GM19099 (cell line): ENCODE results near the gene PRRC2B.

ENCODE experiments used
- POLR2A ChIP-seq: IDR thresholded peaks from 3 replicates; pipeline ENCODE4 v1.6.1; 2011; ENCODE audit warnings: low read depth; ENCODE audit not compliant: insufficient read length; ENCODE audit errors: extremely low read depth

PRRC2B gene

DNA sequence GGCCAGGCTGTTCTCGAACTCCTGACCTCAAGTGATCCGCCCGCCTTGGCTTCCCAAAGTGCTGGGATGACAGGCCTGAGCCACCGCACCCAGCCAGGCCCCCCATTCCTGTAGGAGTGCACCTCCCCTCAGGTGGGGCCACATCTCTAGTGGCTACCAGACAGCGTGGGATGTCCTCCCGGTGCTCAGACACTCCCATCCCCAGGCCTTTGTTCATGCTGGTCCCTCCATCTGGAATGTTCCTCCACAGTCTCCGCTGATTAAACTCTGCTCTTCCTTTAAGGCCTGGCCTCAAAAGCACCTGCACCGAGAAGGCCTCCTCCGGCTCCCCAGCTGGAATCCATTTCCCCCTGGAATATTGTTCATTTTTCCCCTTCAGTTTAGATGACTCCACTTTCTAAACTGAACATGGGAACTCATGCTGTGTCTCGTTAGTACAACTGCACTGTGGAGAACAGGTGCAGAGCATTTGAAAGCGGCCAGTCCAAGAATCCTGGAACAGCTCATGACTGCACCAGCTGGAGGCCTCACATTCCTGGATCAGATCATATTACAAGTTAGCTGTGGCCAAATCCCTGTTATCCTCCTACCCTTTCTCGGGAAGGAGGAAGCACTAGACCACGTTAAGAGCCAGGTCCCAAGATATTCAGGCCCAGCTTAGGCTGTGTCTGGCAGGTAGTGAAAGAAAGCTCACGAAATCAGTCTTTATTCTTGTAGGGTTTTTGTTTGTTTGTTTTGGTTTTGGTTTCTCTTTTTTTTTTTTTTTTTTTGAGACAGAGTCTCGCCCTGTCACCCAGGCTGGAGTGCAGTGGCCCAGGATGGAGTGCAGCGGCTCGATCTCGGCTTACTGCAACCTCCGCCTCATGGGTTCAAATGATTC, 10.8 kb upstream of the PRRC2B start:
- TF ChIP-seq POLR2A = no peak

DNA sequence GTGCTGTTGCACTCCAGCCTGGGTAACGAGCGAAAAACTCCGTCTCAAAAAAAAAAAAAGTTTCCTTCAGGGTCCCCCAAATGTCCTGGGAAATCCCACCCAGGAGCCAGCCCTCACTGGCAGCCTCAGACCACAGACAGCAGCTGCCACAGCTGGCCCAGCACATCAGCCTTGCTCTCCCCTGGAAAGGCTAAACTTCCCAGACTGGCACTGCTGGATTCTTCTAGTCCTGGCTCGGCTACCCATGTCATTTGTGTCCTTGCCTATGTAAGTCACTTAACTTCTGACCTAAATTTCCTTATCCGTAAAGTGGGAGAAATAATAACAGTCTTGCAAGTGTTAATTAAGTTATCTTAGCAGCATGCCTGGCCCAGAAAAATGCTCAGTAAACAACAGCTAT, 8.6 kb upstream of the PRRC2B start:
- TF ChIP-seq POLR2A = no peak

DNA sequence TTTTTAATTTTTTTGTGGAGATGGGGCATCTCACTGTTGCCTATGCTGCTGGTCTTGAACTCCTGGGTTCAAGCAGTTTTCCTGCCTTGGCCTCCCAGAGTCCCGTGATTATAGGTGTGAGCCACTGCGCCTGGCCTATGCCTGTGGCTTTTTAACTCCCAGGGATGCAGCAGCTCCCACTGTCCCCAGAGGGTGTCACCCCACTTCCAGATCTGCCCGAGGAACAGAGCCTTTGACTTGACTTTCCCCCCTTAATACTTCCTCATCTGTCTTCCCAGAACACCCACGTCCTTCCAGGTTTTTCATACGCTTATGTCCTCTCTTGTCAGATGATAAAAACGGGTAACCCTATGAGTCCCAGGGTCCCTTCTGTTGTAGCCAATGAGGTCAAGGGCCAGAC, 7.6 kb upstream of the PRRC2B start:
- no peak for TF ChIP-seq POLR2A

DNA sequence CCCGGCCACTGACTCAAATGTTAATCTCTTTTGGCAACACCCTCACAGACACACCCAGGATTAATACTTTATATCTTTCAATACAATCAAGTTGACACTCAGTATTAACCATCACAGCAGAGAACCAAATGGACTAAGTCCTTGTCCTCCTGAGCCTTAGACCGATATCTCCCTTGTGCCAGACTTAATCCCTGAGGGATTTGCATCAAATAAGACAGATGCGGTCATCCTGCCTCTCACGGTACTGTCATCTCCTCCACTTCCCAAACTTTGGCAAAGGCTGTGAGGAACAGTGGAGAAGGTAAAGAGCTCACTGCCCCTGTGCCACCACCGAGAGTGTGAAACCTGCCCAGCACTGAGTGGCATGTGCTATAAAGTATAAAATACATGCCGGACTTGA, 6.5 kb upstream of the PRRC2B start:
- TF ChIP-seq POLR2A = no peak

DNA sequence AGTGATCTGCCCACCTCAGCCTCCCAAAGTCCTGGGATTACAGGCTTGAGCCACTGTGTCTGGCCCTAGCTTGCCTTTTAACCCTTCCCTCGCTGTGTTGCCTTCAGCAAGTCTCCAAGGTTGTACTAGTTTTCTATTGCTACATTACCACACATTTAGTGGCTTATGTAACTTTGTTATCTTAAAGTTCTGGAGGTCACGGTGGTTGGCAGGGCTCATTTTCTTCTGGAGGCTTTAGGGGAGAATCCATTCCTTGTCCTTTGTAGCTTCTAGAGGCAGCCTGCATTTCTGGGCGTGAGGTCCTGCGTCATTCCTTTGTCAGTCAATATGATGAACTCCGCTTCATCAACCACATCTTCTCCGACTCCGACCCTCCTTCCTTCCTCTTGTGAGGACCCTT, 2.9 kb upstream of the PRRC2B start:
- no peak for TF ChIP-seq POLR2A

DNA sequence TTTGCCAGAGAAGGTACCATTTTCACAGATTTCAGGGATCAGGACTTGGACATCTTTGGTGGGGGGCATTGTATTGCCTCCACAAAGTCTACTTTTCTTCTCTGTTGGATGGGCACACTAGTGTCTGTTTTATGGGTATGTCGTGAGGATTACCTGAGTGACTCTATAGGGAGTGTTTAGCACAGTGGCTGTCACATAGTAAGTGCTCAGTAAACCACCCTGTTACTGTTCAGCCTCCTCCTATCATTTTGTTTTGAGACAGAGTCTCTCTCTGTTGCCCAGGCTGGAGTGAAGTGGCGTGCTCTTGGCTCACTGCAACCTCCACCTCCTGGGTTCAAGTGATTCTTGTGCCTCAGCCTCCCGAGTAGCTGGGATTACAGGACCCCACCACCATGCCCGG, 2.4 kb upstream of the PRRC2B start:
- no peak for TF ChIP-seq POLR2A

DNA sequence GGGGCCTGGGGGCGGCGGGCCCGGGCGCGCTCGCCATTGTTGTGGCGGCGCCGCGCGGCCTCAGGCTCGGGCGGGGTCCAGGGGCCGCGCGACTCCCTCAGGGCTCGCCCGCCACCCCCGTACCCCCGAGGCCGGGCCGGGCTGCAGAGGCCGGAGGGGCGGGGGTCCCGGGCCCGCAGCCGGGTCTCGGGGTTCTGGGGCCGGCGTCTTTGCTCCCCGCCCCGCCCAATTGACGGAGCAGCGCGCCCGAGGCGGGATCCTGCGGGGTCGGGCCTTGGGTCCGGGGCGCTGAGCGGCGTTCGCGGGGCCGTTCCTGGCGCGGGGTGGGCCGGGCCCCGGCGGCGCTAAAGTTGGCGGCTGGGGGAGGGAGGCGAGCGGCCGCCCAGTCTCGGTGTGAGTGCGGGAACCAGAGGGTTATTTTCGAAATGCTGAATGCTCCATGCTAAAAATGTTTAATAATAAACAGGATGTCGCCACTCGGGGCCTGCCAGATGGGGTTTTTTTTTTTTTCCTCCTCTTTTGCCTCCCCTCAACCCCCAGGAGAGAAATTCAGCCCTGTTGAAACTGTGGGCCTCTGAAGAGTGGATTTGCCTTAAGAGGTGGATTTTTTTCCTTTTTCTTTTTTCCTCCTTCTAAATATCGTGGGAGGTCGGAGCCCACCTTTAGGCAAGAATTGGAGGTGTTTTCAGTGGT, 724 bp downstream of the PRRC2B start:
- no peak for TF ChIP-seq POLR2A

DNA sequence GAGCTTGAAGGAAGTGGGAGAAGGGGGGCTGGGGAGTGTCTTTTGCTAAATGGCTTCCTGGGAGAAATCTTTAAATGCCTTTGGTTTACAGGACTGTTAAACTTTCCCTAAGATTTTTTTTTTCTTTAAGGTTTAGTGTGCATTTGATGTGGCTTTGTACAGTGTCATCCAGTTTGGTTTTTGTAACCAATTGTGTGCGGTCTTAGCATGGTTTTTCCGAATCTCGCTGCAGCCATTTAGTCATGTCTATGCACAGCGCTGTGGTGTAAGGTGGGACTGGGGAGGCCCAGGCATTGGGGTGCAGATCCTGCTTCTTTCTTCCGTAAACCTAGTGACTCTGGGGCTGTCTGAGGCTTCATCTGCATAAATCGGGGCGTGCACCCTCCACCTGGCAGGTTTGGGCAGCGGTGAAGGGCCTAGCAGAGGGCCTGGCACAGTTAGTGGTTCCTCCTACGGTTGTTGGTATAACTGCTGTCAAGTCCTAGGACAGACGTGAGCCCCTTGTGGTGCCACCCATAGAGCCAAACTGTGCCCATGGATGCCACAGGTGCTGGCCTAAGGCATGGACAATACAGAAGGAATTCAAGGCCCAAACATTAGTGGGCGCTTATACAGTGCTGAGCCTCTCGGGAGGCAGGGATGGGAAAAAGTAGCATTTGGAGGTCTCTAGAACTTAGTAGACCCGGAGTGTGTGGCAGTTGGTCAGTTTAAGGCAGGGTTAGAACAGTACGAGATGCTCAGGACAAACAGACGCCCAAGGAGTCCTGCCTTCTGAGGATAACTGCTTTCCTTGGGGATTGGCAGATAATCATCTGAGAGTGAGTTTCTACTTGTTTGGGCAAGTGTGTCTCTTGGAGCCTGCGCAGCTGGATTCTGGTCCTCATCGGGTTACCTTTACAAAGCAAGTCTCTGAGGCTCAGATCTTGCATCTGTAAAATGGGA, 1.5 kb downstream of the PRRC2B start:
- TF ChIP-seq POLR2A = peak; percentile 45

DNA sequence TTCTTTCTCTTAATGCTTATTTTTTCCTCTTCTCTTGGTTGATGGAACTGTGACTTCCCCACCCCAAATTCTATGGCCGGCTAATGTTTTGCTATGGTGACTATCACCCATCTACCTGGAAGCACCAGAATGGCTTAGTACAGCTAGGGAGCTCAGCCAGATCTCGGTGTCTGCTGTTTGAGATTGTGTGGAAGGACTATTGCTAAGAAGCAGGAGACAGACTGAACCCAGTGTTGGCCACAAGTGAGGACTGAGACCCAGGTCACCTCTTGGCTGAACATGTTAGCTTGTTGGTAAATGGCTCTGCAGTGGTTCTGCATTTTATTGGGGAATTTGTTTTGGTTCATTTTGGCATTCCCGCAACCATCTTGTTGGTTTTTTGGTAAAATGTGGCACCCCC, 2.7 kb downstream of the PRRC2B start:
- no peak for TF ChIP-seq POLR2A

DNA sequence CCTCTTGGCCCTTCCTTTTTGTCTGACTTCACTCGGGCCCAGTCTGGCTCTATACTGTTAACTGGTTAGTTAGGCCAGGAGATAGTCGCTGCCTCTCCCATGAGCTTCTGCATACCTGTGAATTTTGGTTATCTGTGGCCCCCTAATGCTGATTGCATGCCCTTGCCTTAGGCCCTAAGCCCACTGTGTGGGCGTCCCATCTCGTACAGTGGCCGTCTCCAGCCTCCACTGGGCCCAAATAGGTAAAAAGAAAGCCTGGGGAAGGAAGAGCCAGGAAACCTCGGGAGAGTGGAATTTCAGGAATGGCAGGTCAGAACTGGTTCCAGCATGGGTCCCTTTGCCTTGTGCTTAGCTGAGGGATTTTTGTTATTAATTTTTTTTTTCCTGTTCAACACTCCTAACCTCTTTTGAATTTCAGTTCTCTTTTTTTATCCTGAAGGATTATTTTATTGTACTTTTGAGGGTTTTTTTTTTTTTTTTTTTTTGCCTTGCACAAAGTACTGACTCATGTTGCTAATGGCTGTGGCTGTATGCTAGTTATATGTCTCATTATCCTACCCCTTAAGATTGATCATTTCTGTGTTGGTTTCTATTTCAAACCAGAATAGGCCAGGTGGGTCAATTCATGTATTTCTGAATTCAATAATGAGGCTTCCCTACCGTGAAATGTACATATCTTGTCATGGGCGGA, 3.4 kb downstream of the PRRC2B start:
- TF ChIP-seq POLR2A = no peak

DNA sequence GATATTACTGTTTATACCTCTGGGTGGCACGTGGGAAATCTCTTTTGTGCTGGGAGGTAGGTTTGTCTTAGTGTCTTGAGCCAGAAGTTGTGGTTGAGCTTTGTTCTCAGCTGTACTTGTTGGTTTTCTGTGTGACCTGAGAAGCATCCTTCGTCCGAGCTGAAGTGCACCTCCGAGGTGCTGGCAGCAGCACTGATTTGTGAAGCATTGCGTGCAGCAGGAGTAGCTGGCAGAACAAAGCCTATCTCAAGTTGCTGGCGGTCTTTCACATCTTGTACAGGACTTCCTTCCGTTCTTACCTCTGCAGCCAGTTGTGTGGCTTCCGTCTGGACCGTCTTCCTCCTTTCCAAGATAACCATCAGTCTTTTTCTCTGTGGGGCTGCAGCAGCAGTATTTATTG, 4.3 kb downstream of the PRRC2B start:
- TF ChIP-seq POLR2A = peak; percentile 51

DNA sequence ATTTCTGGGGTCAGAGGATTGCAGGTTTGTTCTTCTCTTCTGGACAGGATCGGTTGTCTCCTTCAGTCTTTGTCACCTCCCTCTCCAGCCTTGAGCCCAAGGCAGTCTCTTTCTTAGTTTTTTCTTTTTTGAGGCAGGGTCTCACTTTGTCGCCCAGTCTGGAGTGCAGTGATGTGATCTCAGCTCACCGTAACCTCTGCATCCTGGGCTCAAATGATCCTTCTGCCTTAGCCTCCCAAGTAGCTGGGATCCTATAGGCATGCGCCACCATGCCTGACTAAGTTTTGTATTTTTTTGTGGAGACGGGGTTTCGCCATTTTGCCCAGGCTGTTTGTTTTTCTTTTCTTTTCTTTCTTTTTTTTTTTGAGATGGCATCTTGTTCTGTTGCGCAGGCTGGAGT, 6.1 kb downstream of the PRRC2B start:
- no peak for TF ChIP-seq POLR2A

DNA sequence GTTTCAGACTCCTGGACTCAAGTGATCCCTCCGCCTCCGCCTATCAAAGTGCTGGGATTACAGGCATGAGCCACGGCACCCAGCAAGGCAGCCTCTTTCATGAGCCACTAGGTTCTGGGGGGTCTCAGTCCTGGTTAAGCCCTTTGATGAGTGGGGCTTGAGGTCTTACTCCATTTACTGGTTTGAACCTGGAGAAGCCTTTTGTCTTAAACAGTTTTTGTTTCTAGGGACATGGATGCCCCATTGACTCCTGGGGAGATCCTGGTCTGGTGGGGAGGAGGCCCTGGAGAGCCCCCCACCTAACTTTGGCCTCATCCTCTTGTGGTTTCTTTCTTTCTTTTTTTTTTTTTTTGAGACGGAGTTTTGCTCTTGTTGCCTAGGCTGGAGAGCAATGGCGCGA, 6.7 kb downstream of the PRRC2B start:
- TF ChIP-seq POLR2A = no peak

DNA sequence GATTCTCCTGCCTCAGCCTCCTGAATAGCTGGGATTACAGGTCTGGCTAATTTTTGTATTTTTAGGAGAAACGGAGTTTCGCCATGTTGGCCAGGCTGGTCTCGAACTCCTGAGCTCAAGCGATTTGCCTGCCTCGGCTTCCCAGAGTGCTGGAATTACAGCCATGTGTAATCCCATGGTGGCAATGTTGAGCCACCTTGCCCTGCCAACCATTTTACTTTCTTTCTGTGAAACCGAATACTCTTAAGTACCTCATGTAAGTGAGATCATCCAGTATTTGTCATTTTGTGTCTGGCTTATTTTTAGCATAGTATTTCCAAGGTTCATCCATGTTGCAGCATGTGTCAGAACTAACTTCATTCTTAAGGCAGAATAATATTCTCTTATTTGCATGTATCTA, 8.2 kb downstream of the PRRC2B start:
- TF ChIP-seq POLR2A = no peak
